B cell (primary cell): ENCODE results near the gene ABR. TPM values are rescaled to one million over a fixed set of nuclear protein-coding genes. Genes with fewer than 3 reads are reported as not detected.

Experiments
- ATAC-seq: fragments of 200-7000 bp; cut with Tn5 transposase; one replicate; pipeline ENCODE4 v1.10.0; 2021; ENCODE audit warnings: low read depth, mild to moderate bottlenecking, moderate number of reproducible peaks, moderate library complexity
- CTCF ChIA-PET: fragments of 350-600 bp; sonication (Branson Sonifier 250); formaldehyde crosslinking; loops from one replicate; lab custom pipeline; 2021; ENCODE audit warnings: antibody characterized with exemption, inconsistent platforms; lab: Charles Lee
- POLR2A ChIA-PET: fragments of 350-600 bp; sonication (Branson Sonifier 250); formaldehyde crosslinking; loops from one replicate; lab custom pipeline; 2021; ENCODE audit warnings: antibody characterized with exemption; lab: Charles Lee
- DNase-seq: peaks from one replicate; pipeline ENCODE4 v3.0.0; 2013
- H2AFZ ChIP-seq: 2 replicates; pipeline ENCODE4 v1.6.1; 2012; ENCODE audit warnings: mild to moderate bottlenecking, low read depth, low read length; ENCODE audit not compliant: insufficient read depth, poor library complexity, severe bottlenecking
- H3K27ac ChIP-seq, 2 donors: 1 replicate in 1 of 2; 2 replicates in 1 of 2; pipeline ENCODE4 v1.5.1; 2012 to 2013; ENCODE audit warnings: low read length in 2 of 2, mild to moderate bottlenecking in 2 of 2, moderate library complexity in 1 of 2
- H3K27me3 ChIP-seq, 4 experiments: fragments of 200-600 bp in 1 of 4; sonication (generic) in 1 of 4; replicated peaks in 1 of 4; 1 replicate in 2 of 4; 2 replicates in 2 of 4; pipeline versions ENCODE4 v1.6.1 to v1.7.0; 2013 to 2016; ENCODE audit warnings: low read length in 3 of 4, mild to moderate bottlenecking in 2 of 4, mixed read lengths in 1 of 4, moderate library complexity in 1 of 4; ENCODE audit not compliant: insufficient read depth in 4 of 4, control insufficient read depth in 3 of 4; ENCODE audit errors: control extremely low read depth in 1 of 4
- H3K36me3 ChIP-seq, 2 experiments: replicated peaks in 1 of 2; 1 replicate in 1 of 2; 2 replicates in 1 of 2; pipeline versions ENCODE4 v1.6.1 to v1.7.1; 2013; ENCODE audit warnings: low read length in 1 of 2; ENCODE audit not compliant: insufficient read depth in 2 of 2, control insufficient read depth in 1 of 2; ENCODE audit errors: control extremely low read depth in 1 of 2, extremely low read depth in 1 of 2
- H3K4me1 ChIP-seq, 2 donors: fragments of 200-600 bp in 1 of 2; sonication (generic) in 1 of 2; 1 replicate in 1 of 2; 2 replicates in 1 of 2; pipeline versions ENCODE4 v1.5.1 to v1.6.1; 2013 to 2017; ENCODE audit warnings: low read length in 2 of 2; ENCODE audit not compliant: control insufficient read depth in 2 of 2, insufficient read depth in 2 of 2
- H3K4me2 ChIP-seq: replicated peaks from 2 replicates; pipeline ENCODE3; 2012; ENCODE audit warnings: mild to moderate bottlenecking, low read depth, low read length; ENCODE audit not compliant: poor library complexity, severe bottlenecking
- H3K4me3 ChIP-seq, 5 experiments: fragments of 200-600 bp in 1 of 5; sonication (generic) in 1 of 5; 1 replicate in 3 of 5; 2 replicates in 2 of 5; pipeline versions ENCODE4 v1.5.1 to v1.7.0; 2011 to 2016; ENCODE audit warnings: low read length in 4 of 5, mild to moderate bottlenecking in 4 of 5, low read depth in 2 of 5, control low read depth in 1 of 5, moderate library complexity in 1 of 5; ENCODE audit not compliant: insufficient read depth in 1 of 5; ENCODE audit errors: control extremely low read depth in 1 of 5, extremely low read depth in 1 of 5
- H3K79me2 ChIP-seq: fragments of 200-600 bp; sonication (generic); one replicate; pipeline ENCODE4 v1.6.0; 2016; ENCODE audit warnings: low read length; ENCODE audit not compliant: control insufficient read depth, insufficient read depth
- H3K9ac ChIP-seq: fragments of 200-600 bp; sonication (generic); 2 replicates; pipeline ENCODE4 v1.6.1; 2017; ENCODE audit warnings: mild to moderate bottlenecking, low read length, moderate library complexity
- H3K9me3 ChIP-seq, 3 donors: one replicate each; pipeline versions ENCODE4 v1.6.1 to v1.7.1; 2013; ENCODE audit warnings: low read length in 2 of 3; ENCODE audit not compliant: control insufficient read depth in 2 of 3, insufficient read depth in 1 of 3; ENCODE audit errors: control extremely low read depth in 1 of 3
- H4K20me1 ChIP-seq: 2 replicates; pipeline ENCODE4 v1.6.0; 2012; ENCODE audit warnings: mild to moderate bottlenecking, low read length; ENCODE audit not compliant: insufficient read depth, control insufficient read depth, poor library complexity, severe bottlenecking
- H3K27ac Mint-ChIP-seq: one replicate; pipeline ENCODE4 v1.8.0; 2021; ENCODE audit warnings: mixed read lengths
- H3K27me3 Mint-ChIP-seq: one replicate; pipeline ENCODE4 v1.8.0; 2021; ENCODE audit warnings: mixed read lengths
- H3K4me1 Mint-ChIP-seq: one replicate; pipeline ENCODE4 v1.8.0; 2021; ENCODE audit warnings: mixed read lengths
- H3K4me3 Mint-ChIP-seq: one replicate; pipeline ENCODE4 v1.8.0; 2021; ENCODE audit warnings: mixed read lengths
- H3K9me3 Mint-ChIP-seq: one replicate; pipeline ENCODE4 v1.8.0; 2022; ENCODE audit warnings: mixed read lengths; ENCODE audit not compliant: insufficient read depth
- CTCF ChIP-seq: fragments of 200-600 bp; IDR thresholded peaks from one replicate; pipeline ENCODE4 v1.8.0; 2022; ENCODE audit warnings: antibody characterized with exemption, mild to moderate bottlenecking
- EZH2 ChIP-seq: IDR thresholded peaks from 2 replicates; pipeline ENCODE4 v1.6.1; 2012; ENCODE audit warnings: borderline replicate concordance, low read depth, mild to moderate bottlenecking, moderate library complexity, low read length; ENCODE audit not compliant: insufficient read depth, poor library complexity, severe bottlenecking
- WGBS: methylation state at CpG from one replicate; pipeline ENCODE4 v1.1.5; 2013; ENCODE audit warnings: missing lambda C conversion rate; ENCODE audit not compliant: insufficient coverage; 5-methylcytosine and 5-hydroxymethylcytosine counted together
- intact Hi-C: fragments of 100-400 bp; cut with micrococcal nuclease; formaldehyde crosslinking; loops from one replicate; pipeline ENCODE4 v1.10.0; 2022
- polyA plus RNA-seq: library from polyadenylated mRNA; depleted of rRNA; stranded (reverse); fragments of >200 nt; gene quantifications from 2 replicates; pipeline ENCODE4 v1.2.3, GENCODE V29; 2012
- total RNA-seq, 2 donors: library from RNA; stranded (reverse); fragments of 120-200 nt in 1 of 2; gene quantifications; 1 replicate in 1 of 2; 2 replicates in 1 of 2; pipeline versions ENCODE4 v1.2.3 to v1.2.4, GENCODE V29; 2013 to 2022

ABR gene
- total and polyA plus RNA-seq, 2 donors (not counting 1 experiment from before 2014, with no cell fraction given) = 79.8 to 262 TPM

GRCh38 chr17:958712-959451 lies 220.9 kb downstream of the ABR start:
- no peaks in the 10 kb centered on the region for H3K4me1 ChIP-seq
- no peaks in the 10 kb centered on the region for H4K20me1 ChIP-seq
- H3K9me3 ChIP-seq = no peaks in the 10 kb centered on the region
- TF ChIP-seq EZH2 = no peak
- TF ChIP-seq CTCF = no peak
- H3K4me3 ChIP-seq = no peak overlapping the region
- no peaks in the 10 kb centered on the region for H3K9me3 Mint-ChIP-seq
- no peak overlapping the region for H3K4me2 ChIP-seq
- H3K79me2 ChIP-seq = no peaks in the 10 kb centered on the region
- no peak overlapping the region for H3K27ac ChIP-seq
- H2AFZ ChIP-seq = no peak overlapping the region
- no peaks in the 10 kb centered on the region for H3K27me3 ChIP-seq
- intact Hi-C loops = no loop called here
- CTCF ChIA-PET = no interaction called here
- no peak overlapping the region for H3K4me3 Mint-ChIP-seq
- peaks cover 15% of the 10 kb centered on the region for H3K27me3 Mint-ChIP-seq
- POLR2A ChIA-PET = interaction anchor here (0.6 kb wide), 1 partner anchor 12 kb away, joined by 3 read pairs; no protein-coding TSS in a partner anchor
- no peaks in the 10 kb centered on the region for H3K36me3 ChIP-seq
- H3K27ac Mint-ChIP-seq = no peak overlapping the region
- no peak for ATAC-seq
- H3K9ac ChIP-seq = no peak overlapping the region
- H3K4me1 Mint-ChIP-seq = no peaks in the 10 kb centered on the region
- 91% methylated on average over 28 of the region's 31 CpGs for WGBS
- no peak for DNase-seq

GRCh38 chr17:957856-958421 lies 221.8 kb downstream of the ABR start:
- Histone ChIP-seq H3K27ac (no peak overlapping the region), H3K79me2 (no peaks in the 10 kb centered on the region), H3K27me3 (no peaks in the 10 kb centered on the region), H3K4me3 (no peak overlapping the region), H2AFZ (no peak overlapping the region), H4K20me1 (no peaks in the 10 kb centered on the region), H3K4me2 (no peak overlapping the region), H3K36me3 (no peaks in the 10 kb centered on the region), H3K9me3 (no peaks in the 10 kb centered on the region), H3K9ac (no peak overlapping the region), H3K4me1 (no peaks in the 10 kb centered on the region)
- ChIA-PET CTCF (no interaction called here), POLR2A (no interaction called here)
- no peak overlapping the region for H3K4me3 Mint-ChIP-seq
- H3K27ac Mint-ChIP-seq = no peak overlapping the region
- H3K4me1 Mint-ChIP-seq = no peaks in the 10 kb centered on the region
- H3K9me3 Mint-ChIP-seq = no peaks in the 10 kb centered on the region
- H3K27me3 Mint-ChIP-seq = peaks cover 15% of the 10 kb centered on the region
- intact Hi-C loops = no loop called here
- DNase-seq (no peak), ATAC-seq (no peak)
- 90% methylated on average over 18 of the region's 20 CpGs for WGBS
- TF ChIP-seq CTCF (no peak), EZH2 (no peak)
